Dedifferentiated amniotic fluid mesenchymal stem cell (primary cell): Measurements from ENCODE around the gene ZNF679.
"Not testable (repeated sequence)": the region's sequence is repeated elsewhere in the genome, so short reads cannot be mapped to it uniquely, and the experiment has no call there.

ENCODE experiments used
- DNase-seq: peaks from one replicate; pipeline ENCODE4 v3.0.0-alpha.2; 2016; ENCODE audit errors: extremely low spot score

The ZNF679 gene

GRCh38 chr7:64228174-64228573 lies at the start of gene ZNF679:
TSS of gene ZNF679 (plus strand) at chr7:64228474. CDS start at chr7:64249118, 20,644 bp downstream.
- not testable (repeated sequence) for DNase-seq

- DNase-seq: no peak
Measured at GRCh38 chr7:64180989-64181388, 47.3 kb upstream of the ZNF679 start.

- no peak for DNase-seq
Measured at GRCh38 chr7:64181586-64181985, 46.7 kb upstream of the ZNF679 start.

GRCh38 chr7:64182036-64182790 lies 46.1 kb upstream of the ZNF679 start:
- no peak for DNase-seq

GRCh38 chr7:64183126-64183742 lies 45.0 kb upstream of the ZNF679 start:
- DNase-seq: no peak

GRCh38 chr7:64183827-64184372 lies 44.4 kb upstream of the ZNF679 start:
- no peak for DNase-seq

- DNase-seq: no peak
Measured at GRCh38 chr7:64184376-64184775, 43.9 kb upstream of the ZNF679 start.

GRCh38 chr7:64187408-64187807 lies 40.9 kb upstream of the ZNF679 start:
- no peak for DNase-seq

- no peak for DNase-seq
Measured at GRCh38 chr7:64192148-64192704, 36.0 kb upstream of the ZNF679 start.

- no peak for DNase-seq
Measured at GRCh38 chr7:64192775-64193174, 35.5 kb upstream of the ZNF679 start.

- no peak for DNase-seq
Measured at GRCh38 chr7:64206903-64207302, 21.4 kb upstream of the ZNF679 start, which contains the start of gene ZNF735. TSS of gene ZNF735 (plus strand) at chr7:64207203. CDS start at chr7:64207203, 0 bp downstream.

- not testable (repeated sequence) for DNase-seq
Measured at GRCh38 chr7:64219710-64220298, 8.5 kb upstream of the ZNF679 start.

GRCh38 chr7:64223366-64223765 lies 4.9 kb upstream of the ZNF679 start:
- DNase-seq: no peak

- no peak for DNase-seq
Measured at GRCh38 chr7:64266341-64266919, 38.2 kb downstream of the ZNF679 start.

GRCh38 chr7:64277630-64278029 lies 49.4 kb downstream of the ZNF679 start:
- no peak for DNase-seq

- no peak for DNase-seq
Measured at GRCh38 chr7:64294701-64295420, 66.6 kb downstream of the ZNF679 start.

GRCh38 chr7:64297418-64297817 lies 69.1 kb downstream of the ZNF679 start:
- not testable (repeated sequence) for DNase-seq

- no peak for DNase-seq
Measured at GRCh38 chr7:64300641-64301405, 72.5 kb downstream of the ZNF679 start.

- DNase-seq: no peak
Measured at GRCh38 chr7:64307254-64308015, 79.2 kb downstream of the ZNF679 start.

GRCh38 chr7:64308016-64308270 lies 79.7 kb downstream of the ZNF679 start:
- DNase-seq: no peak
